Esophagus (tissue), 2 donors: ENCODE results near the gene STX5. TPM values are rescaled to one million over a fixed set of nuclear protein-coding genes. Genes with fewer than 3 reads are reported as not detected.
A peak's percentile ranks its signal among the peaks of the same experiment; 100 is the strongest.

Experiments used
- H3K27ac ChIP-seq, 2 donors: one replicate each; pipeline ENCODE4 v1.5.1; 2013; ENCODE audit warnings: low read depth in 2 of 2, mild to moderate bottlenecking in 2 of 2, inconsistent platforms in 1 of 2, low read length in 1 of 2, moderate library complexity in 1 of 2
- H3K27me3 ChIP-seq, 2 donors: one replicate each; pipeline ENCODE4 v1.6.1; 2013; ENCODE audit warnings: low read length in 2 of 2, control low read depth in 1 of 2, mild to moderate bottlenecking in 1 of 2; ENCODE audit not compliant: insufficient read depth in 2 of 2, control insufficient read depth in 1 of 2
- H3K36me3 ChIP-seq, 2 donors: one replicate each; pipeline ENCODE4 v1.6.1; 2013; ENCODE audit warnings: low read length in 1 of 2; ENCODE audit not compliant: control insufficient read depth in 2 of 2, insufficient read depth in 2 of 2
- H3K4me1 ChIP-seq, 2 donors: one replicate each; pipeline ENCODE4 v1.6.1; 2013; ENCODE audit warnings: low read length in 1 of 2; ENCODE audit not compliant: control insufficient read depth in 2 of 2, insufficient read depth in 2 of 2
- H3K4me3 ChIP-seq, 2 donors: one replicate each; pipeline ENCODE4 v1.5.1; 2013; ENCODE audit warnings: low read length in 2 of 2, mild to moderate bottlenecking in 2 of 2, low read depth in 1 of 2, moderate library complexity in 1 of 2
- H3K9me3 ChIP-seq, 2 donors: one replicate each; pipeline ENCODE4 v1.6.1; 2013; ENCODE audit warnings: mild to moderate bottlenecking in 2 of 2, low read depth in 1 of 2, low read length in 1 of 2, moderate library complexity in 1 of 2; ENCODE audit not compliant: control insufficient read depth in 2 of 2, insufficient read depth in 1 of 2
- WGBS, 2 donors: extraction: QIAGEN DNeasy Blood & Tissue Kit; methylation state at CpG; one replicate each; pipeline ENCODE4 v1.1.7; 2013; 5-methylcytosine and 5-hydroxymethylcytosine counted together
- polyA plus RNA-seq, 2 donors: library from polyadenylated mRNA; stranded (reverse); fragments of 200-250 nt; gene quantifications; one replicate each; pipeline ENCODE4 v1.2.3, GENCODE V29; 2013
- donor health status: healthy with polysubstance abuse.
- donor health status: Bipolar disorder and iron deficiency.

The STX5 gene
- polyA plus RNA-seq, 2 donors: 14.5 to 25.2 TPM

DNA sequence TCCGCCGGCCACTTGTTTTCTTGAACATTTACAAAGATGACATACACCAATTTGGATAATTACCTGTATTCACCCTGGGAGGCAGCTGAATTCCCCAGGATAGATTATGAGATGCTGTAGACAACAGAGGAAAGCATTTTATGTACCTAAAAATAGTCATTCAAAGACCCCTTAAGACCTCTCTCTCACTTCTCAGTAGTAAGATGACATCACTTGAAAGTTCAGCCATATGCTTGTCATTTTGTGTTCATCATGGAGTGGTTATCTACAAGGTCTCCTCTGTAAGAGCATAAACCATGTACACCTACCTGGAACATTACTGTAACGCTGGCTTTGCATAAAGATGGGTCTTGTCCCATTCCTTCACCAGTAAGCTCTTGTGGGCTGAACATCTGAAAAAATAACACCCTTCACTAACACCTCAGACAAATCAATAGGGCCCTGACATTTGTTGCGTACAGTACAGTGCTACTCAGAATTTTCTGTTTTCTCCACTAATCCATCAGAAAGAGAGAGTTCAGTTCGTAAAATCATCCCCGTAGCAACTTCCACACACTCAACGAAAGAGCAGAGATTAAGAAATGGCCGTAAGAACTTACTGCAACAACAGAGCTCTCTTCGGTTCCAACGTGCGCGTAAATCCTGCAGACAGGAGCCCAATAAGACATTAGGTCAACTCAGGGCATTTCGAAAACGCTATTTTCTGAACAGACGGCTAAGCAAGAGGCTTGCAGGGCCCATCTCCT lies 23.1 kb upstream of the STX5 start:
- H3K9me3 ChIP-seq: no peaks in the 10 kb centered on the region
- 1 to 2% methylated on average over 15 of the region's 15 CpGs for WGBS, 2 donors
- H3K4me3 ChIP-seq: peak overlapping the region; percentile 76 to 100
- peaks cover 0 to 4% of the 10 kb centered on the region in 2 donors for H3K4me1 ChIP-seq
- no peaks in the 10 kb centered on the region for H3K27me3 ChIP-seq
- peaks cover 0 to 12% of the 10 kb centered on the region in 2 donors for H3K36me3 ChIP-seq
- peak overlapping the region; percentile 63 to 90 for H3K27ac ChIP-seq

DNA sequence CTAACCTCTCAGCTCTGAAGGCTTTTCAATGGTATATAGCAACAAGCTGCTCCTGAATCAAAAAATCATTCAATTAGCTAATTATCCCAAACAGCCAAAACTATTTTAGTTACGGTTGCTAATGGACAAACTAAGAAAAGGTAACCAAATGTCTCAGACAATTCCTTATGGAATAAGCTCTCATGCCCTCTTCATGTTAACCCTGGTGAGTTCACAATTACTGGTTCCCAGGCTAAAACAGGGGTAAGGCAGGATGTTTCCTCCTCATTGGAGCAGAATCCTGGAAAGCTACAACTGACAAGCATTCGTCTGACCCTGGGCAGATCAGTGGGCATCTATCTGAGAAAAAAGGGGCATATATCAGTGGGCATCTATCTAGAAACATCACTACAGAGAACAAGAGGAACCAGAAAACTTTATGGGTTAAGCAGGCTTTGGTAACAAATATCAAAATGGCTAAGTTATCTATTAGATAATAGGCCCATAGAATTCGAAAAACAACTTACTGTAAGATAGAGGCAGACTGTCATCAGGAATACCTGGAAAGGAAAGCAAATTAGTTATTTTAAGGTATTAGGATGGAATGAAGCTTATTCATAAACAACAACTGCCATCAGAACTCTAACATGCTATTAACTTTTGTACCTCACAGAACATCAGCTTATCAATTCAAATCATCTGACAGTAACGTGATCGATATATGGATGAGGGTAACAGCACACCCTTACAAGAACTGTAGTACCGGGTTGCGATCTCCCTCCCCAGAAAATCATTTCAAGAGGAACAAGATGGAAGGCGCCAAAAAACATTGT lies 22.4 kb upstream of the STX5 start:
- H3K27ac ChIP-seq: peak overlapping the region in 1 of 2 donors; percentile 29
- no peaks in the 10 kb centered on the region for H3K9me3 ChIP-seq
- peak overlapping the region; percentile 76 to 100 for H3K4me3 ChIP-seq
- 10 to 11% methylated on average over 8 of the region's 8 CpGs for WGBS, 2 donors
- peaks cover 0 to 12% of the 10 kb centered on the region in 2 donors for H3K36me3 ChIP-seq
- peaks cover 0 to 4% of the 10 kb centered on the region in 2 donors for H3K4me1 ChIP-seq
- no peaks in the 10 kb centered on the region for H3K27me3 ChIP-seq

DNA sequence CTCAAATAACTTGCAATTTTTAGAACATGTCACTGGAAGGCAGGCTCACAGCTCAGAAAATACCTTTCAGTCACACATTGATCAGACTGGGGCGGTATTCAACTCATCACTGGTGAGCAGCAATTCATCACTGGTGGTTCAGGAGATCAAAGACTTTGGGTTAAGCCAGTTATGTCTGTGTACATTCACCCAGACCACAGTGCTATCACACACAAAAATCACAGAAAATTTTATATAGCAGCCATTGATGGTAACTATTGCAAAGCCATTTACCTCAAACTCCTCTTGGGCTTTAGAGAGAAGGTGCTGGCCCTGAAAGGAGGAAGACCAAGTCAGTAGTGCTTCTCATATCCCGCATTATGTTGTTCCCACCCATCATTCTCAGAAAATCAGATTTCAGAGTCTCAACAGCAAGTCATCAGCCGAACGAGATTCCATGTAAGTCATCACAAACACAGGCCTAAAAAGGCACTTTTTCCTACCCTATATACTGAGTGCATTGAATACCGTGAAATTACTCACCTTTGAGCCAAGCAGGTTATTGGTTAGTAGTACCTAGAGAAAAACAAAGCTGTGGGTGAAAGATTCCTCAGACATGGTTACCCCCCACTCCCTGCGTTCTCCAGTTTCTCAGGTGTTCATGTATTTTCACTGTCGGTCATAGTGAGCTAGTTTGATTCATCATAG lies 21.6 kb upstream of the STX5 start:
- H3K27me3 ChIP-seq: no peaks in the 10 kb centered on the region
- no peak overlapping the region for H3K27ac ChIP-seq
- WGBS, 2 donors: 36 to 37% methylated on average over 7 of the region's 7 CpGs
- H3K9me3 ChIP-seq: no peaks in the 10 kb centered on the region
- H3K4me1 ChIP-seq: peaks cover 0 to 4% of the 10 kb centered on the region in 2 donors
- peak overlapping the region; percentile 2 to 100 for H3K4me3 ChIP-seq
- H3K36me3 ChIP-seq: peaks cover 0 to 12% of the 10 kb centered on the region in 2 donors

DNA sequence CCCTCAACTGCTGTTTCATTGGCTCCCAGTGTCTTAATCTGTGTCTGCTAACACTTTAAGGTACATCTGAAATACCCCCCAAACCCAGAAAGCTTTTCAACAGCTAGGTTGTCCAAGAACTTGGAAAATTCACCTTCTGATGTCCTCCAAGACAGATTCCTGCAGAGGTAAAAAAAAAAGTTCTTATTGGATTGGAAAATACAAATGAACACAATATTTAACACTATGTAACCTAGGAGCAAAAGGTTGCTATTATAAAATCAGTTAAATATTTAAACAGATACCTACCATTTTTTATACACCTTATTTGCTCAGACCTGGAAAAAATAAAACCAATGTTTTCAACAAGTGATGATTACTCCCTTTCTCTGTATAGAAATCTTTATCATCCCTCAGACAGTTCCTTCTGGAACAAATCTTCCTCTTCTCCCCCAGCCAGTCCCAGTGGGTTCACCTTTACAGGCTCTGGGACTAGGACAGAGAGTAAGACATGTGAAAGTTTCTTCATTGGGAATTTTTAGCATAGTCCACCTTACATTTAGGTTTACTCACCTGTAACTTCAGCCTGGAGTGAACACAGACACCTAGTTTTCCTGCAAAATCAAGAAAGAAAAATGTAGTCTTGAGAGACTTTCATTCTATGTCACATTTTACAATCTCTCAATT lies 20.8 kb upstream of the STX5 start:
- Histone ChIP-seq H3K4me1 (peaks cover 0 to 4% of the 10 kb centered on the region in 2 donors), H3K4me3 (peak overlapping the region in 1 of 2 donors; percentile 100), H3K27ac (no peak overlapping the region), H3K9me3 (no peaks in the 10 kb centered on the region), H3K36me3 (peaks cover 0 to 12% of the 10 kb centered on the region in 2 donors), H3K27me3 (no peaks in the 10 kb centered on the region)

DNA sequence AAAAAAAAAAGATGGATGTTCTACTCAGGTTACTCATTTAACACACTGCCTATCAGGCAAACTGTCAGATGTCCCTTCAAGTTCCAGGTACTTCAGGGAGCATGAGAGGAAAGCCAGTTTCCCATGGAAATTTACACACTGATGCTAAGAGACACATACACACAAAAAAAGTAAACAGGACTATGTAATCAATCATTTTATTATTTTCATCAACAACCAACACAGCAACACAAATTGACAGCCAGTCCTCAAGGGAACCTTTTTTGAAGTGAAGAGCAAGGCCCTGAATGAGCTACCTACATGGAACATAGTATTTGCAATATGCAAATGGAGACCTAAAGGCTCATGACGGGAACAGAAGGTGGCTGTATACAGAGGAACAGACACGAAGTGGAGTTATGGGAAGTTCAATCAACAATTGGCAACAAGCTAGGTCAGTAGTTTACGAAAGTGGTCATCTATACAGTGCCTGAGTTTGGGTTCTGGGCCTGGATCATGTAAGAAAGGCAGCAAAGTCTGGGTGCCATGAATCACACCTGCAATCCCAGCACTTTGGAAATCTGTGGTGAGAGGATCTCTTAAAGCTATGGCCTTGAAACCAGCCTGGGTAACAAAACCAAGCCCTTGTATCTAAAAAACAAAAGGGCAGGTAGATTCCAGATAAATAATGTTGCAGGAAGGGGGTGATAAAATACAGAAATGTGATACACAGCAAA lies 20.1 kb upstream of the STX5 start:
- Histone ChIP-seq H3K36me3 (peaks cover 0 to 12% of the 10 kb centered on the region in 2 donors), H3K27me3 (no peaks in the 10 kb centered on the region), H3K4me3 (no peak overlapping the region), H3K4me1 (no peaks in the 10 kb centered on the region), H3K27ac (no peak overlapping the region), H3K9me3 (no peaks in the 10 kb centered on the region)
- WGBS, 2 donors: 40 to 47% methylated on average over 3 of the region's 3 CpGs

DNA sequence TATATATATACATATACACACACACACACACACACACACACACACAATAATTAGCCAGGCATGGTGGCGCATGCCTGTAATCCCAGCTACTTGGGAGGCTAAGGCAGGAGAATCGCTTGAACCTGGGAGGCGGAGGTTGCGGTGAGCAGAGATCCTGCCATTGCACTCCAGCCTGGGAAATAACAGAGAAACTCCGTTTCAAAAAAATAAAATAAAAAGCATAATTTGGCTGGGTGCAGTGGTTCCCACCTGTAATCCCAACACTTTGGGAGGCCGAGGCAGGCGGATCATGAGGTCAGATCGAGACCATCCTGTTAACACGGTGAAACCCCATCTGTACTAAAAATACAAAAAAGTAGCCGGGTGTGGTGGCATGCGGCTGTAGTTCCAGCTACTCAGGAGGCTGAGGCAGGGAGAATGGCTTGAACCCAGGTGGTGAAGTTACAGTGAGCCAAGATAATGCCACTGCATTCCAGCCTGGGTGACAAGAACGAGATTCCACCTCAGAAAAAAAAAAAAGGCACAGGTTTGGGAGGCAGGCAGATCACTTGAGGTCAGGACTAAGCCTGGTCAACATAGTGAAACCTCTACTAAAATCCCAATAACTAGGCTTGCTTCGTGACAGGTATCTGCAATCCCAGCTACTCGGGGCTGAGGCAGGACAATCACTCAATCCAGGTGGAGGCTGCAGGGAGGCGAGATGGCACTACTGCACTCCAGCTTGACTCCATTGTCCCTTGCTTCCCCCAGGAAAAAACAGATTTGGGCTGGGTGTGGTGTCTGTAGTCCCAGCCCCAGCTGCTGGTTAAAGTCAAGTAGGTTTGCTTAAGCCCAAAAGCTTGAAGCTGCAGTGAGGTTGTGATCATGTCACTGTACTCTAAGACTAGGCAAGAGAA lies 19.3 kb upstream of the STX5 start:
- WGBS, 2 donors: 58 to 59% methylated on average over 15 of the region's 15 CpGs
- Histone ChIP-seq H3K36me3 (peaks cover 0 to 12% of the 10 kb centered on the region in 2 donors), H3K9me3 (no peaks in the 10 kb centered on the region), H3K4me1 (no peaks in the 10 kb centered on the region), H3K27ac (peak overlapping the region in 1 of 2 donors; percentile 40), H3K27me3 (no peaks in the 10 kb centered on the region), H3K4me3 (no peak overlapping the region)

DNA sequence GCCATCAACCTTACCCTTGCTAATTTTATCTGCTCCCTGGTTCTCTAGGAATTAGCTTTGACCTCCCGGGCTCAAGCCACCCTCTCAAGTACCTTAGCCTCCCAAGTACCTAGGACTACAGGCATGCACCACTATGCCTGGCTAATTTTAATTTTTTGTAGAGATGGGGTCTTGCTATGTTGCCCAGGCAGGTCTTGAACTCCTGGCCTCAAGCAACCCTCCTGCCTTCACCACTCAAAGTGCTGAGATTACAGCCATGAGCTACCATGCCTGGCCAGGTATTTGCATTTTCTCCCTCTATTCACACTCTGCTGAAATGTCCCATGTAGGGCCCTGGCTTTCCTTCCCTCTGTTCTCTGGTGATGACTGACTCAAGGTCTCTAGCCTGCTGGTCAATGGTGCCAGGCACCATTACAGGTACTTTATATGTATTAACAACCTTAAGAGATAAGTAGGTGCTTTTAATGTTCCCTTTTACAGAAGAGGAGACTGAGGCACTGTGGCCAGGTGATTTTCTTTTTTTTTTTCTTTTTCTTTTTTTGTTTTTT lies 16.0 kb upstream of the STX5 start:
- WGBS, 2 donors: 95 to 96% methylated on average over 1 of the region's 1 CpG
- Histone ChIP-seq H3K36me3 (peaks cover 0 to 7% of the 10 kb centered on the region in 2 donors), H3K9me3 (no peaks in the 10 kb centered on the region)

DNA sequence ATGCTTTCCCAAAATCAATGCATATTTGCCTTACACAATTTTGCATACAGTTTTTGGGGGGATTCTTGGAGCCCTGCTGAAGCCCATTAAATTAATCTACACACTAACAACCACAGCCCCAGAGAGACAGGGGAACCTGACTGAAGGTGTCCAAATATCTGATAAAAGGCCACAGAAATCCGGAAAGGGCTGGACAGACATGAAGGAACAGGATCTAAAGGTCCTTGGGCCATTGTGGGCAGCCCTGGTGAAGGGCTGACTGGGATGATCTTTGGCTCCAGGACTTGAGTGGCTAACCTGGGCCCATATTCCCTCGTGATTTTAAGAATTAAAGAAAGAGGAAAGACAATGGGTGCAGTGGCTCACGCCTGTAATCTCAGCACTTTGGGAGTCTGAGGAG lies 14.3 kb upstream of the STX5 start:
- Histone ChIP-seq H3K27ac (no peak overlapping the region), H3K27me3 (no peaks in the 10 kb centered on the region), H3K4me1 (peaks cover 0 to 3% of the 10 kb centered on the region in 2 donors), H3K4me3 (no peak overlapping the region), H3K9me3 (no peaks in the 10 kb centered on the region), H3K36me3 (no peaks in the 10 kb centered on the region)
- WGBS, 2 donors: 87 to 89% methylated on average over 3 of the region's 3 CpGs

More for the DNA sequence above, 16.0 kb upstream of the STX5 start:
- H3K27me3 ChIP-seq: no peaks in the 10 kb centered on the region
- H3K27ac ChIP-seq: no peak overlapping the region
- H3K4me1 ChIP-seq: no peaks in the 10 kb centered on the region
- H3K4me3 ChIP-seq: no peak overlapping the region
